Activated CD4-positive, alpha-beta T cell treated with anti-CD3 and anti-CD28 coated beads for 48 hours (primary cell): Measurements from ENCODE around the gene CARD19.
"Not testable (repeated sequence)": the region's sequence is repeated elsewhere in the genome, so short reads cannot be mapped to it uniquely, and the experiment has no call there.

Source experiments
- DNase-seq: peaks from one replicate; pipeline ENCODE4 v3.0.0-alpha.2; 2020

Gene CARD19

DNA sequence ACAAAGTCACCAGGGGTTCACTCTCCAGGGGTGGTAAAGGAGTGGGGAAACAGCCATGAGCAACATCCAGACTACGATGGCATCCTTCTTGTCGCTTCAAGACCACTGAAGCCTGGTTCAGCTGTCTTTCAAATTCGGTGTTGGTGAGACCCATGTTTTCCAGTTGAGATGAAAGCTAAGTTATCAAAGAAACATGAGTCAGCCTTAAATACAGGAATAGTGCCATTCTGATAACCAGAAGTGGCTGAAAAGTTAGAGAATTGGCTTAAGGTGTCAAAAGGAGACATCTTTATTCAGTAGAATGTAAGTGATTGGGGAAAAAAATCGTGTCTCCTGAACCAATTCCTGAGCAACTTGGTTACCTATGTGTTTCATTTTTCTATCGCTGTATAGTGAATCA is 7.0 kb upstream of the CARD19 start:
- DNase-seq: no peak

DNA sequence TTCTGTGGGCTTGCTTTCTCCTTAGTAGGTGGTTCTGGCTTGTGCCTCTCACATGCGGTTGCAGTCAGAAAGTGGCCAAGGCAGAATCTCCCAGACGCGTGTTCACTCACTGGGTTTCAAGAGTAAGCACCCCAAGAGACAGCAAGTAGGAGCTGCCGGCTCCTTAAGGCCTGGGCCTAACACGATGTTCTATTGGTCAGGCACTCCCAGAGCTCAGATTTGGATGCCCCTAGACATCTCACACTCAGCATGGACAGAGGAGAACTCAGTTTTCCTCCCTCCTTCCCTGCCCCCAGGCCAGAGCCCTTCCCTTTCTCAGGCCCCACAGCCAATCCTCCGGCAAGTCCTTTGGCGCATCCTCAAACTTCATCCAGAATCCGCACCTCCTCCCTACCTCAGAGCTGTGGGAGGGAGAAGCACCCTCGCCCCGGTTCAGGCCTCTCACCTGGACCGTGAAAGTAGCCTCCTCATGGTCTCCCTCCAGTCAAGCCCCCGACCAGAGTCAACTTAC is 6.5 kb upstream of the CARD19 start:
- DNase-seq: peak; percentile 3

DNA sequence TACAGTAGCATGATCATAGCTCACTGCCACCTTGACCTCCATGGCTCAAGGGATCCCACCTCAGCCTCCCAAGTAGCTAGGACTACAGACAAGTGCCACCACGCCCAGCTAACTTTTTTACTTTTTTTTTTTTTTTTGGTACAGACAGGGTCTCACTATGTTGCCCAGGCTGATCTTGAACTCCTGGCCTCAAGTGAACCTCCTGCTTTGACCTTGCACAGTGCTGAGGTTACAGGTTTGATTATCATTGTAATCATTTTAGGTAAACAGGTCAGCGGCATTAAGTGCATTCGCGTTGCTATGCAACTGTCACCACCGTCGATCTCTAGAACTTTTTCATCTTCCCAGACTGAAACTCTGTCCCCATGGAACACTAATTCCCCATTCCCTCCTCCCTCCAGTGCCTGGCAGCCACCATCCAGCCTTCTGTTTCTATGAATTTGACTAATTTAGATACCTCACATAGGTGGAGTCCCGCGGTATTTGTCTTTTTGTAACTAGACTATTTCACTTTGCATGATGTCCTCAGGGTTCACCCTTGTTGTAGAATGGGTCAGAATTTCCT is 5.8 kb upstream of the CARD19 start:
- peak; percentile 4 for DNase-seq

GRCh38 chr9:93091056-93091452 is 5.0 kb upstream of the CARD19 start:
- DNase-seq: no peak

DNA sequence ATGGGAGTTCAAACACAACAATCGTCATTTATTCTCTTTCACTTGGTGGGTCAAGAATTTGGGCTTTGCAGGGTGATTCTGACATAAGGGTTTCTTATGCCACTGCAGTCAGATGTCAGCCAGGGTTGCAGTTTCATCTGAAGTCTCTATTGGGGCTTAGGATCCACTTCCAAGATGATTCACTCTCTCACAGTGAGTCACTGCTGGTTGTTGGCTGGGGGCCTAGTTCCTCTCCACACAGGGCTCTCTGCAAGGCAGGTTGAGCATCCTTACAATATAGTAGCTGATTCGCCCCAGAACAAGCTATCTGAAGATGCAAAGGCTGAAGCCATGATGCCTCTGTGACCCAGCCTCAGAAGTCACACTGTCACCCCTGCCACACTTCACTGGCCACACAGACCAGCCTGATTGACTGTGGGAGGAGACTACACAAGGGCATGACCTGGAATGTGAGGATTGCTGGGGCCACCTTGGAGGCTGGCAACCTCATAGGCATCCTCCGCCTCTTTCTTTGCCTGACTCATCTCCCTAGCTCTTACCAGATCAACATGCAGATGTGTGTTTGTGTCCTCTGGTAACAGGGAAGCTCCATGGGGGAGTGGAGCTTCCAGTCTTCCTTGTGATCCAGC is 4.5 kb upstream of the CARD19 start:
- peak; percentile 86 for DNase-seq

DNA sequence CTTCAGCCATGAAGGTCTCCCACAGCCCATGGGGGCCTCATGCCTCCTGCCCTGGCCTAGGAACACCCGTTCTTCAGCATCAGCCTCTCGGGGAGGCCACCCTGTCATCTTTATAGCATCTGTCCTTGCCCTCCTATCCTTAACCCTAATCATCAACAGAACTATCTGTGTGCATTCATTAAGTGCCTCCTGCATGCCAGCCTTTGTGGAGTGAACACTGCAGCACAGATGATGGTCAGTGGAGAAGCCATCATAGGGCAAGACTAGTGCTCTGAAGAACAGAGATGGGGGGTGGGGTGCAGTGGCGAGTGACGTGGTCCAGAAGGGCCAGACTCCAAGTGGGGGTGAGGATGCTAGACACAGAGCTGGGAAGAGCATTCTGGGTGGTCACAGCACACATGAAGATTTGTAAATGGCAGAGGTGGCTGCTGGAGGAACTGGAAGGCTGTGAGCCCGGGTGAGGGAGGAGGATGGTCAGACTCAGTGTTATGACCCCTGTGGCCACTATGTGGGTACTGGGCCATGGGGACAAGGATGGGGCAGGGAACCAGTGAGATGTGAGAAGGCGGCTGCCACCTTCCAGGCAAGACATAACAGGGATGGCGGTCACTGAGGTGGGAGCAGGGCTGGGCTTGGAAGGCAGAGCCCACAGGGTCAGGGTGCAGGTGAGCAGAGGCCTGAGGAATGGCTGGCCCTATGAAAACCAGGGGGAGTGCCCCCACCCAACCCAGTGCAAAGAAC is 3.6 kb upstream of the CARD19 start:
- DNase-seq: peak; percentile 3

DNA sequence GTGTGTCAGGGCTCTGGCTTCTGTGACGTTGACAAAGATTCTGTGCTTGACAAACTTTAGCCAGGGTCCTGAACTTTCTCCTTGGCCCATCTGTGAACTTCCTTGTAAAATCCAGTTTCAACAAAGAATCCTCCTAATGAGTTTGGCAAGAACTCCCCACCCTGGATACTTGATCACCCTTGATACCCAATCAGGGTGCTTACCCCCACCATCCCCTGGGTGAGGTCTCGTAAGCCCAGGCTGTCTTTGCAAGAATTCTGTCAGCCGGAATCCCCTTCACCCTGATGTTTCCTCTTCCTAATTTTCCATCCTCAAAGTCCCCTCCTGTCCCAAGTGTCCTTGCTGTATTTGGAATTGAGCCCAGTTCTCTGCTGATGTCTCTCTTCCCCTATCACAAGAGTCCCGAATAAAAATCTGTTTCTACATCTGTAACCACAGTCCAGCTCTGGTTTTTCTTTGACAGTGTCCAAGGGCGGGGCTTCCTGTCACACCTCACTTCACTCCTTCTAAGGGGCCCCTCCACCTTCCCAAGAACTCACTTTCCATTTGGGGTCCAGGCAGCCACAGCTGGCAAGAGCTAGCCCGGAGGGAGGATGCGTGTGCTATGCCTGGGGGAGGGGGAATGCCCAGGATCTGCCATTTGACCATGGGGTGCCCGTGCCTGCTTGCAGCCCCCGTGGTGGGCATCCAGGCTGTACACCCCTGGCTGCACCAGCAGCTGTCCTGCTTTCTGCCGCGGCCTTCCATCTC is 2.7 kb upstream of the CARD19 start:
- DNase-seq: peak; percentile 1

DNA sequence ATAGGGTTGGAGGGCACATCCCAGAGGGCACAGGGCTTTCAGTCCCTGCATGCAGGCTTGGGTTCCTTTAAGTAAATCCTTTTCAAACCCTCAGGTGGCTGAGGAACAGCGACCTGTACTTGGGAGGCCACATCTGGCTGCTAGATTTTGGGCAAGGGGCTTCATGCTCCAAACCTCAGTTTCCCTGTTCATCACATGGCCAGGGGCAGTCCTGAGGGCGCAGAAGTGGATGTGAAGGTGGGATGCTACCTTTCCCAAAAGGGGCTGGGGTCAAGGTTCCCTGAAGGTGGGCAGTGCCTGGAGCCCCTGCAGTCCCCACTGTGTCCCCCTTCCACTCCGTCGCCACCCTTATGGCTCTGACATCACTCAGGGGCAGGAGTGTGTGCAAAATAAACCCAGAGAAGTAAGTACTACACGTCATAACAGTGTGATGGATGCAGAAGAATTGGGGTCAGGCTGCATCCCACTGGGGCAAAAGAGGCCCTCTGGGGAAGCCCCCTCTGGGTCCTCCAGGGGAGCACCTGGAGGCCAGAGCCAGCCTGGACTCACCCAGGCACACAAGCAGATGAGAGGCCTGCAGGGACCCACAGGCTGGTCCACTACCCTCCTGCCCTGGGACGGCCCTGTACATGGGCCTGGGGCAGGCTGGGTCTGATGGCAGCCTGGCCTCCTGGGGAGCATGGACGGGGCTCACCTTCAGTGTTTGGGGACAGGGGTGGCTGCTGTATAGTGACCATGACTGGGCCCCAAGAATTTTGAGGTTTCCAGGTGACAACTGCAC is 1.9 kb upstream of the CARD19 start:
- no peak for DNase-seq

- peak; percentile 42 for DNase-seq
These were observed 1.3 kb upstream of the CARD19 start for GRCh38 chr9:93094658-93095204.

- DNase-seq: peak; percentile 100
These were observed 549 bp upstream of the CARD19 start for GRCh38 chr9:93095205-93096130.

- DNase-seq: no peak
These were observed 880 bp downstream of the CARD19 start for GRCh38 chr9:93096811-93097382.

GRCh38 chr9:93097511-93098201 is 1.6 kb downstream of the CARD19 start:
- no peak for DNase-seq

DNA sequence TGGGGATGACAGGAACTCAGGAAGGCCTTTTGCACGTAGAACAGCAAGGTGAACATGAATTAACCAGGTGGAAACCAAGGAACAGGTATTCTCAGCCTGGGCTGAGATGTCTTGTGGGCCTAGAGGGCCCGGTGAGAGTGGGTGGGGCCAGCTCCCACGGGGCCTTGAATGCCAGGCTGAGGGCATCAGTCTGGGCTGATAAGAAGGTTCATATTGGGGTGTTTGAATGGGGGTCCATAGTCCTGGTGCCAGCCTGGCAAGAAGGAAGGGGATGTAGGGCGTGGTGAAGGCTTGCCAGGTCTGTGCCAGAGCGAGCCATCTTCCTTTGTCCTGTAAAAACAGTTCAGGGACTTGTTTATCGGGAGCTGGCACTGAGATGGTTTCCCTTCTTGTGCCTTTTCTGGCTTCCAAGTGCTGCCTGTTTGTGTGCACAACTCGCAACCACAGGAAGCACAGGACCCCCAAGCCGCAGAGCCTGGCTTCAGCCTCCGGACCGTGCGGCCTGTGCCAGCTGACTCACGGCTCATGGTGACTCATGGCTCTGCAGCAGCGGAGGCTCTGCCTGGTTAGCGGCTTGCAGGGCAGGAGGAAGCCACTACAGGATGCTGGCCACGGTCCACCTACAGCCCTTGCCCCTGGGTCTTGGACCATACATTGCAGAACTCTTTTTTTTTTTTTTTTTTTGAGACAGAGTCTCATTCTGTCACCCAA is 2.4 kb downstream of the CARD19 start:
- DNase-seq: peak; percentile 75

GRCh38 chr9:93099551-93100275 is 3.7 kb downstream of the CARD19 start:
- no peak for DNase-seq

- DNase-seq: no peak
These were observed 4.2 kb downstream of the CARD19 start for GRCh38 chr9:93100276-93100636.

DNA sequence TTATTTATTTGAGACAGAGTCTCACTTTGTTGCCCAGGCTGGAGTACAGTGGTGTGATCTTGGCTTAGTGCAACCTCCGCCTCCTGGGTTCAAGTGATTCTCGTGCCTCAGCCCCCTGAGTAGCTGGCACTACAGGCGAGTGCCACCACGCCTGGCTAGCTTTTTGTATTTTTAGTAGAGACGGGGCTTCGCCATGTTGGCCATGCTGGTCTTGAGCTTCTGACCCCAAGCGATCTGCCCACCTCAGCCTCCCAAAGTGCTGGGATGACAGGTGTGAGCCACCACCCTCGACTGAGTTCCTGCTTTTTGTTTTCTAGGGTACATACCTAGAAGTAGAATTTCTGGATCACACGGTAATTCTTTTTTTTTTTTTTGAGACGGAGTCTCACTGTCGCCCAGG is 5.1 kb downstream of the CARD19 start:
- DNase-seq: not testable (repeated sequence)

- DNase-seq: no peak
These were observed 9.6 kb downstream of the CARD19 start for GRCh38 chr9:93105620-93106019.

DNA sequence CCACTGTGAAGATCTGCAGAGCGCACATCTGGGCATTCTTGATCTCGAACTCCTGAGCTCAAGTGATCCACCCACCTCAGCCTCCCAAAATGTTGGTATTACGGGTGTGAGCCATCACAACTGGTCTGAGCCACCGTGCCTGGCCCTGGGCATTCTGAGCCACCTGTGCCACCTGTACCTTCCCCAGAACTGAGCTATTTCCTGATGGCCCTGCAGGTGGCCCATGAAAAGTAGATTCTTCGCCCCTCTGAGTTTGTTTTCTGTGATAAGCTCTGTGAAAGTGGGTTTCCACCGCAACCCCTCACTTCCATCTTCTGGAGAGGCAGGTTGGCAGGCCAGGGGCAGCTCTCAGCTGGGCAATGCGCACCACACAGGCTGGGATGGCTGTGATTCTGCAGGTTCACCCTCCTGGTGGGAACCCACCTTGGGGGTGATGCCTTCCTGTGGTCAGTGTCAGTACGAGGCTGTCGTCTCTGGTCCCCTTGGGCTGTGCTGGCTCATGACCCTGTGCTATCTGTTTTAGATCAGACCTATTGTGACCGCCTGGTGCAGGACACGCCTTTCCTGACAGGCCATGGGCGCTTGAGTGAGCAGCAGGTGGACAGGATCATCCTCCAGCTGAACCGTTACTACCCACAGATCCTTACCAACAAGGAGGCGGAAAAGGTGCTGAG is 11.3 kb downstream of the CARD19 start:
- no peak for DNase-seq
